HG03354 (cell line): ENCODE data around the gene CD2AP.
"Not testable (repeated sequence)": the region's sequence is repeated elsewhere in the genome, so short reads cannot be mapped to it uniquely, and the experiment has no call there.

Experiments
- ATAC-seq: cut with Tn5 transposase; IDR thresholded peaks from one replicate; pipeline ENCODE4 v1.9.1; 2021; ENCODE audit warnings: mild to moderate bottlenecking; ENCODE audit not compliant: unreplicated experiment, poor library complexity, severe bottlenecking

Gene CD2AP

DNA sequence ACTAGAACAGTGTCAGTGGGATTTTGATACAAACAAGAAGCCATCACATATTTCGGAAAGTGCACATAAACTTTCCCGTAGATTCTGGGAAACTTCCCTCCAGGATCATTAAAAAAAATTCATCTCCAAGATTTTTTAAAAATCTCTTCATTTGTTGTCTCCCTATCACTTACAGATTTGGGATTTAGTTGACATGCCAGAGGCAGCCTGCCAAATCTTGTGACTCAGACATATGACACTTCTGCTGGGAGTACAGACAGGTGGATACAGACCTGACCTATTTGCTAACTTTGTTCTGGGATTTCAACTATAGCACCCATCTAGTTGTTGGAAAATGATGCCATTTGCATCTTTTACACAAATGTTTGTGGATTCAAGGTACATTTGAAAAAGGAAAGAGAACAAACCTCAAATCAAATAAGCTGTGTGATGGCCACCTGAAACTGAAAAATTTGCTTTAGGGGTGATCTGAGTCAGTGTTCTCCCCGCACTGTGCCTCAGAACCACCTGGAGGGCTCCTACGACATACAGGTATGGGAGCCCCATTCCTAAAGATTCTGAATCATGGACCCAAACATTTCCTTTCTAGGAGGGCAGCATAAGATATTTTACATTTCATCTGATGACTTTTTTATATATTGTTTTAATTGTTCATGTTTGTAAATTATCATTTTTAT, 21.9 kb upstream of the CD2AP start:
- ATAC-seq = peak; percentile 79

DNA sequence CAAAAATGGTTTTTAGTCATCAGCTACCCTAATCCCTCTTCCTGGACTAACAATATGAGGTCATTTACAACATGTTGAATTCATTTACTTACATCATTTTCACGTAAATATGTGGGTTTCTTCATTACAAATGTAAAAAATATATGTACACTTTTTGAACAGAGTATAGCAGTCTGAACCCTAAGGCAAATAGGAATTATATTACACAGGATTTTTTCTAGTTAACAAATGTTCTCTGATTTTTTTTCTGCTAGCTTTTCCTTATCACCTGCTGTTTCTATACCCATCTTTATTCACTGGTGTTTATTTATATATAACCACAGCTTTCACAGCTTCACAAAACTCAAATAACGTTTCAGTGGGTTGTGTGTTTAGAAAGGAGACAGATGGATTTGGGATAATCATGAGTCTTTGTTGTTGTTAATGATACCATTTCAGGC, 21.0 kb upstream of the CD2AP start:
- ATAC-seq = no peak

DNA sequence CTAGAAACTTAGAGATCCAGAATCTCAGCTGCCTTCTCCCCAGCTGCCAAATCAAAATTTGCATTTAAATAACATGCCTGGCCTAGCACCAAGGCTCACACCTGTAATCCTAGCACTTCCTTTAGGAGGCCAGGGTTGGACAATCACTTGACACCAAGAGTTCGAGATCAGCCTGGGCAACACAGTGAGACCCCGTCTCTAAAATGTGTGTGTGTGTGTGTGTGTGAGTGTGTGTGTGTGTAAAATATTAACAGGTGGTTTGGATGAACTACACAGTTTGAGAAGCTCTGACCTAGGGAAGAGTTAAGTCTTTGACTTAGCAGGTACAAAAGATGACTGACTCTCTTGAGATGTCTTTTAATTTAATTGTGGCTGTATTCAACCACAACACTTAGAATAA, 20.2 kb upstream of the CD2AP start:
- ATAC-seq = no peak

DNA sequence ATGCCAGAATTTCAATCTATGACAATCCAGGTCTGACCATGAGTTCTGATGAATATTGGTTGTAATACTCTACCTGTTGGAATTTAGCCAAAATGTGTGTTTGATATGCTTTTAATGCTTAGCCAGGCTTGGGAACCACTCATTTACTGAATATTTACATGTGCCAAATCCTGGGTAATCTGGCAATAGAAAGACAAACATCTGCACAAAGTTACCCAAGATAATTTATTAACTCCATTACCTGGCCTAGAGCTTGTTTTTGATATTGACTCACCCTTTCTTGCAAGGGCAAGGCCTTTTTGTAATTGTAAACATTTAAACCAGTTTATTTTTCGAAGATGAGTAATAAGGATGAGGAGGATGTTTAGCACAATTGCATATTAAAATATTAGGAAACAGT, 13.5 kb upstream of the CD2AP start:
- no peak for ATAC-seq

DNA sequence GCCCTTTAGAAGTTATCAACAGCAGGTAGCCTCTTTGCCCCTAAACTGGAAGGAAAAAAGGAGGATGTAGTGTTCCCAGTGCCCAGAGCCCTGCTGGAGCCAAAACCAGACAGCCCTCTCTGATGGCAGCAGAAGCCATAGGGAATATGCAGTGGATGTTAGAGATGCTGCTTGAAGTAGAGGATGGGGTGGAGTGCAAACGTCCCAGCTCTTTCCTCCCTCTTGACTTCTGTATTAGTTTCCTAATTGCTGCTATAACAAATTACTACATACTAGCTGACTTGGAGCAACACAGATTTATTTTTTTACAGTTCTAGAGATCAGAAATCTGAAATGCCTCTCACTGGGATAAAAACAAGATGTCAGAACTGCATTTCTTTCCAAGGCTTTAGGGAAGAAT, 12.5 kb upstream of the CD2AP start:
- ATAC-seq = no peak

DNA sequence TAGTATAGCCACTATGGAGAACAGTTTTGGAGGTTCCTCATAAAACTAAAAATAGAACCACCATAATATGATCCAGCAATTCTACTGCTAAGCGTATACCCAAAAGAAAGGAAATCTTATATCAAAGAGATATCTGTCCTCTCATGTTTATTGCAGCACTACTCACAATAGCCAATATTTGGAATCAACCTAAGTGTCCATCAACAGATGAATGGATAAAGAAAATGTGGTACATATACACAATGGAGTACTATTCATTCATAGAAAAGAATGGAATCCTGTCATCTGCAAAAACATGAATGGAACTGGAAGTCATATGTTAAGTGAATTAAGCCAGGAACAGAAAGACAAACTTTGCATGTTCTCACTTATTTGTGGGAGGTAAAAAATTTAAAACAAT, 5.7 kb upstream of the CD2AP start:
- ATAC-seq = no peak

GRCh38 chr6:47473791-47474346, 3.7 kb upstream of the CD2AP start:
- no peak for ATAC-seq

DNA sequence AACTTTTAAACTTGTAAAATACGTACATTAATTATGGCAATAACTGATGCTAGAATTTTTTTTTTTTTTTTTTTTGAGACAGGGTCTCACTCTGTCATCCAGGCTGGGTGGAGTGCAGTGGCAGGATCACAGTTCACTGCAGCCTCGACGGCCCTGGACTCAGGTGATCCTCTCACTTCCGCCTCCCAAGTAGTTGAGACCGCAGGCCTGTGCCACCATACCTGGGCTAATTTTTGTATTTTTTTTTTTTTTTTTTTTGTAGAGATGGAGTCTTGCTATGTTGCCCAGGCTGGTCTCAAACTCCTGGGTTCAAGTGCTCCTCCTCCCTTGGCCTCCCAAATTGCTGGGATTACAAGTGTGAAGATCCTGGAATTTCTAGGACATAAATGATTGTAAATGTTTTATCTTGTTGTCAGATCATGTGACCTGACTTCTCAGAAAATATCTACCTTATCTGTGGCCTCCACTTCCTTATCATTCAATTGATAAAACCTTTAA, 2.2 kb upstream of the CD2AP start:
- no peak for ATAC-seq

GRCh38 chr6:47476781-47477496, 650 bp upstream of the CD2AP start:
- ATAC-seq = no peak

DNA sequence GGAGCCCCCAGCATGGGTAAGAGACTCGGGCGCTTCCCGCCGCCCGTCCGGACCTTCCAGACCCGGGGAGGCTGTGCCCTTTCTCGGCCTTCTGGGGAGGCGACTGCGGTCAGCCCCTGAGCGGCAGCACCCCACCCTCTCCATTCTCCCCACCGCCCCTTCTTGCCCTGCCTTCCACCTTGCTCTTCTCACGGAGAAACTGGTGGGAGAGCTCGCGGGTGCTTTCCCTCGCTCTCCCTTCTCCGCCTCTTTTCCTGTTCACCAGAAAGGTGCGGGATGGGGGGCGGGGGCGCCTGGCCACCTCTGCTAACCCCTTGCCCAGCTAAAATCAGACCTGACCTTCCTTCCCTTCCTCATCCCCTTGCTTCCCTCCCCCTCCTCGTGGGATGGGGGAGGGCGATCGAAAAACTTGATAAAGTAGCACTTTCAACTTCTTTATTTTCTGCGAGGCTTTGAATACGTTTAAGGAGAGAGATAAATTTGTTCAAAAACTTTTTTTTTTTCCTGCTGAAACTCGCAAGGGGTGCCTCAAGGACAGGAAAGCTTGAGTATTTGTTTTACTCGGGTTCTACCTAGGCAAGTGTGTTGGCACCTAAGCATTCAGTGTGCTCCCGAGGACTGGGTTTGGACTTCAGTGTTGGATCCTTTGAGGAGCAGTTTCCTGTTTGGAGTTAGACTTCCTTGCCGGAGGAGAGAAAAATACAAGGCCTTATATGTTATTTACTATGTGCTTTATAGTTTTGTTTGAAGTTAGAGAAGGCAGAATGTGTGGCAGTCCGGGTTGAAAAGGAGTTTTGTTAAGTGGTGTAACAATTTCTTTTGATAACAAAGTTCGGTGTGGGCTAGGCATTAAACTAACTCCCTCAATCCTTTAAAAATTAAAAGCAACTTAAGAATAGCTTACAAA, 897 bp downstream of the CD2AP start:
- peak; percentile 43 for ATAC-seq

DNA sequence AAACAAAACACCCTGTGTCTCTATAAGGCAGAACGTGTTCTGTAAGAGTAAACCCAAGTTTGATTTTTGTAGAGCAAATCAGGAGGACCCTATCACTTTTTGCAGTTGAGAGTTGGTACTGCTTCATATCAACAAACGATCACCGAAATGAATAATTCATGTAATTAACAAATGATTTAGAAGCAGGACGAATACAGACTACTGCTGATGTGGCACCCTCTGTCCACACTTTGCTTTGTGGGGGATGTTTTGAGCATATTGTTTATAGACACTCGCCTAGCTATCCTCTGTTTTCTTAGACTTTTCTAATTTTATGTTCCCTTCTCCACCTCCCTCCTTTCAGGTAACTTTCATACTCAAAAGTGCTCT, 1.5 kb downstream of the CD2AP start:
- no peak for ATAC-seq

DNA sequence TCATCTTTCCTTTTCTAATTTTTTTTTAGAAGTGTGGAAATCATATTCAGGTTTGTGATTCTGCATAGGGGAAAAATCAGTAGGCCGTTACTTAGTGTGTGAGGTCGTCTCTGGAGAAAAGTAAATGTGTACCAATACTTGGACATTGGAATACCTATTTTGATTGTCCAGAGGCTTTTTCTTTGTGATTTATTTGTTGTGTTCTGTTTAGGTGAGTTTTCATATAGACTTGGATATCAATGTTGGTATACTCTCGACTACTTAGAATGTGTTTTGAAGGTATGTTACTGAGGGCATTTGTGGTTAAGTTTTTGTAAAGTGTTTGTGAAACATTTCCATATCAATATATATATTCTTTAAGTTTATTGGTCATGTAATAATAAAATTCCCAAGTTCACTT, 2.3 kb downstream of the CD2AP start:
- no peak for ATAC-seq

DNA sequence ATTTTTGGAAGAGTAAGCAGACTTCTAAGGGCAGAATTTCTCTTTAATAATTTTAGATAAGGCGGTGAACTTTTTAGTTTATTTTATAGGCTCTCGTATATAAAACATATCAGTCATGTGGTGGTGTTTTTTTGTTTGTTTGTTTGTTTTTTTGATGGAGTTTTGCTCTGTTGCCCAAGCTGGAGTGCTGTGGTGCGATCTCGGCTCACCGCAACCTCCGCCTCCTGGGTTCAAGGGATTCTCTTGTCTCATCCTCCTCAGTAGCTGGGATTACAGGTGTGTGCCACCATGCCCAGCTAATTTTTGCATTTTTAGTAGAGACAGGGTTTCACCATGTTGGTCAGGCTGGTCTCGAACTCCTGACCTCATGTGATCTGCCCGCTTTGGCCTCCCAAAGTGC, 3.6 kb downstream of the CD2AP start:
- not testable (repeated sequence) for ATAC-seq

DNA sequence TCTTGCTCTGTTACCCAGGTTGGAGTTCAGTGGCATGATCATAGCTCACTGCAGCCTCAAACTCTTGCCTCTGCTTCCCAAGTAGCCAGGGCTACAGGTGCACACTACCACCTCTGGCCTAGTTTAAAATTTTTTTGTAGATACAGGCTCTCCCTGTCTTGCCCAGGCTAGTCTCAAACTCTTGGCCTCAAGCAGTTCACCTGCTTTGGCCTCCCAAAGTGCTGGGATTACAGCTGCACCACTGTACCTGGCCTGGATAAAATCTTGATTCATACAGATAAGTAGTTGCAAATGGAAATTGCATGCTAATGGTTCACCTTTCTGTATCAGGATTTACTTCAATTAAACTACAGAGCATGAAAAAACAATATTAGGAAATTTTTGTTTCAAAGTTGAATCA, 4.2 kb downstream of the CD2AP start:
- ATAC-seq = no peak

- ATAC-seq = peak; percentile 39
Measured at GRCh38 chr6:47483516-47483852, 5.9 kb downstream of the CD2AP start.

DNA sequence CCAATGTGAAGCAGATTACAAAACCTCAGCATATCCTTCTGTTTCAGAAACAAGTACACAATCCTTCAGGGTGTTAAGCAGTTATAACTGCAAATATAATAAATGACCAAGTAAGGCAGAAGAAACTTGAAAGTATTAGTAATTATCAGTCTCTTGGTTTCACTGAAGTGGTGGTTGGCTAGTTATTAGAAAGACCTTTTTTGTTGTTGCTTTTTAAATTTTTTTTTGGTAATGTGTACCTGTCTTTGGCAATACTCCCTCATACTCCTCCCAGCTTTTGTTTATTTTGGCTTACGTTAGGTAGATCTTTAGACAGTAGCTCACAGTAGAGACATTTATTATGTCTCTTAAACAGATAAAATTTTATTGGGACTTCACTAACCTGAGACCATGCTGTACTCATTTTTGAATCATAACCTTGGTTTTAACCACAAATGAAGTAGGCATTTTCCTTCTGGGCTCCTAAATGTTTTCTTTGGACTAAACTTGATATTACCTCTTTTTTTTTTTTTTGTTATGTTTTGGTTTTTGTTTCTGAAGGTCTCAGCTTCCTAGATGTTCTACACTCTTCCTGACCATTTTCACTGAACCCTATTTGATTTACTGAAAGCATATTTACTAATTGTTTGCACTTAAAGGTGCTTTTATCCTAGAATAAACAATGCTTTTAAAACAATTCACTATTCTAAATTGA, 6.4 kb downstream of the CD2AP start:
- ATAC-seq = peak; percentile 68

DNA sequence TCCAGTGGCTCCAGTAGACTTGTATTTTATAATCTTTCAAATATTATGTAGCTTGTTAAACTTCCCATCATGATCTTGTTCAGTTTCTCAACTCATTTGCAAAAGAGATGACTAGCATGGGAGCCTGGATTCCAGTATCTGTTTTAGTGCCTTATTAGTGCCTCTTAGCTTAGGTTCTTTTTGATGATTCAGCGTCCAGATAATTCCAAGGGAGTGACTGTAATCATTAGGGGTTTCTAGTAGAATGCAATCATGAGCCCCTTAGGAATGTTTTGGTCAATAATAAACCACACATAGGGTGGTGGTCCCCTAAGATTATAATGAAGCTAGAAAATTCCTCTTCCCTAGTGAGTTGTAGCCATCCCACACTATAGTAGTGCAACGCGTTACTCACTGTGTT, 7.0 kb downstream of the CD2AP start:
- no peak for ATAC-seq

GRCh38 chr6:47485083-47485482, 7.5 kb downstream of the CD2AP start:
- no peak for ATAC-seq

- no peak for ATAC-seq
Measured at GRCh38 chr6:47485491-47486135, 8.0 kb downstream of the CD2AP start.
